Neural cell (in vitro differentiated cells): ENCODE measurements around the gene TNFSF12. TPM values are rescaled to one million over a fixed set of nuclear protein-coding genes. Genes with fewer than 3 reads are reported as not detected.

Experiments
- H2AFZ ChIP-seq: fragments of 200-600, 300-800 bp; sonication (generic), shearing (Covaris generic); 2 replicates; pipeline ENCODE4 v1.6.0; 2014; ENCODE audit warnings: low read depth, mild to moderate bottlenecking, antibody characterized with exemption, low read length, moderate library complexity
- H3F3A ChIP-seq: fragments of 200-600 bp; shearing (Covaris generic); 2 replicates; pipeline ENCODE4 v1.6.1; 2016; ENCODE audit warnings: mild to moderate bottlenecking, moderate library complexity, mixed read lengths, antibody characterized with exemption, low read length; ENCODE audit not compliant: insufficient read depth, poor library complexity, severe bottlenecking
- H3K27ac ChIP-seq: fragments of 200-600, 300-800 bp; sonication (generic), shearing (Covaris generic); 2 replicates; pipeline ENCODE4 v1.5.1; 2014; ENCODE audit warnings: mild to moderate bottlenecking, low read length, moderate library complexity
- H3K27me3 ChIP-seq: fragments of 300-800, 200-600 bp; sonication (generic), shearing (Covaris generic); 2 replicates; pipeline ENCODE4 v1.6.0; 2014; ENCODE audit warnings: mild to moderate bottlenecking, low read depth, low read length, moderate library complexity; ENCODE audit not compliant: insufficient read depth
- H3K36me3 ChIP-seq: fragments of 300-800, 200-600 bp; sonication (generic), shearing (Covaris generic); 2 replicates; pipeline ENCODE4 v1.5.1; 2014; ENCODE audit warnings: mild to moderate bottlenecking, antibody characterized with exemption, low read length, moderate library complexity; ENCODE audit not compliant: insufficient read depth
- H3K4me2 ChIP-seq: fragments of 300-800, 200-600 bp; sonication (generic), shearing (Covaris generic); 2 replicates; pipeline ENCODE4 v1.6.0; 2014; ENCODE audit warnings: mild to moderate bottlenecking, low read length
- H3K4me3 ChIP-seq: fragments of 300-800, 200-600 bp; sonication (generic), shearing (Covaris generic); 2 replicates; pipeline ENCODE4 v1.5.1; 2014; ENCODE audit warnings: mild to moderate bottlenecking, low read length, moderate library complexity
- H3K79me2 ChIP-seq: fragments of 200-600 bp; shearing (Covaris generic); replicated peaks from 2 replicates; pipeline ENCODE4 v1.6.0; 2014; ENCODE audit warnings: mild to moderate bottlenecking, low read length, moderate library complexity; ENCODE audit not compliant: insufficient read depth
- H3K9ac ChIP-seq: fragments of 300-800, 200-600 bp; sonication (generic), shearing (Covaris generic); 2 replicates; pipeline ENCODE4 v1.6.1; 2016; ENCODE audit warnings: mild to moderate bottlenecking, low read length, mixed read lengths
- H3K9me2 ChIP-seq: fragments of 200-600 bp; shearing (Covaris generic); 2 replicates; pipeline ENCODE4 v1.6.1; 2016; ENCODE audit warnings: mild to moderate bottlenecking, low read length, mixed read lengths; ENCODE audit not compliant: insufficient read depth
- H3K9me3 ChIP-seq: fragments of 200-600, 300-800 bp; sonication (generic), shearing (Covaris generic); 2 replicates; pipeline ENCODE4 v1.6.1; 2016; ENCODE audit warnings: mild to moderate bottlenecking, mixed run types, low read length, moderate library complexity, mixed read lengths
- H4K20me1 ChIP-seq: fragments of 200-600 bp; shearing (Covaris generic); 2 replicates; pipeline ENCODE4 v1.6.1; 2016; ENCODE audit warnings: mild to moderate bottlenecking, mixed run types; ENCODE audit not compliant: insufficient read depth
- CTCF ChIP-seq: fragments of 450-650 bp; IDR thresholded peaks from 2 replicates; pipeline ENCODE4 v1.5.1; 2014; ENCODE audit warnings: antibody characterized with exemption, mild to moderate bottlenecking, moderate library complexity; ENCODE audit not compliant: poor library complexity, severe bottlenecking
- EP300 ChIP-seq: fragments of 450-650 bp; conservative IDR thresholded peaks from 2 replicates; pipeline ENCODE4 v1.6.1; 2014; ENCODE audit warnings: antibody characterized with exemption, mild to moderate bottlenecking, moderate library complexity; ENCODE audit not compliant: poor library complexity, severe bottlenecking
- EZH2 ChIP-seq: fragments of 200-600, 300-800 bp; shearing (Covaris generic), sonication (generic); IDR thresholded peaks from 2 replicates; pipeline ENCODE4 v1.6.1; 2014; ENCODE audit warnings: antibody characterized with exemption, low read length, borderline replicate concordance, mild to moderate bottlenecking; ENCODE audit not compliant: insufficient read depth, poor library complexity, severe bottlenecking
- MXI1 ChIP-seq: fragments of 450-650 bp; conservative IDR thresholded peaks from 2 replicates; pipeline ENCODE4 v1.6.1; 2014; ENCODE audit warnings: antibody characterized with exemption, mild to moderate bottlenecking; ENCODE audit not compliant: poor library complexity, severe bottlenecking
- POLR2AphosphoS5 ChIP-seq: IDR thresholded peaks from 2 replicates; pipeline ENCODE4 v1.6.1; 2012
- RAD21 ChIP-seq: fragments of 450-650 bp; conservative IDR thresholded peaks from 2 replicates; pipeline ENCODE4 v1.6.1; 2014; ENCODE audit warnings: antibody characterized with exemption, mild to moderate bottlenecking, moderate library complexity
- REST ChIP-seq: IDR thresholded peaks from 2 replicates; pipeline ENCODE4 v1.6.1; 2012; ENCODE audit warnings: borderline replicate concordance
- SMC3 ChIP-seq: fragments of 450-650 bp; conservative IDR thresholded peaks from 2 replicates; pipeline ENCODE4 v1.6.1; 2014; ENCODE audit warnings: antibody characterized with exemption, mild to moderate bottlenecking, moderate library complexity; ENCODE audit not compliant: poor library complexity
- TAF1 ChIP-seq: IDR thresholded peaks from 2 replicates; pipeline ENCODE4 v1.6.1; 2012; ENCODE audit warnings: low read depth
- polyA plus RNA-seq: library from polyadenylated mRNA; depleted of rRNA; stranded (reverse); fragments of >200 nt; gene quantifications from 2 replicates; pipeline ENCODE4 v1.2.3, GENCODE V29; 2014

Gene TNFSF12
- polyA plus RNA-seq, 1 donor from 2014 or later, result not detected

- TF ChIP-seq TAF1 (no peak), SMC3 (no peak)
- Histone ChIP-seq H3K9ac (no peak overlapping the region), H3K27ac (no peak overlapping the region), H3K4me3 (no peak overlapping the region), H3K27me3 (no peaks in the 10 kb centered on the region), H3K9me3 (no peaks in the 10 kb centered on the region), H3K4me2 (no peak overlapping the region), H4K20me1 (no peaks in the 10 kb centered on the region), H3F3A (no peaks in the 10 kb centered on the region), H3K79me2 (no peaks in the 10 kb centered on the region), H3K36me3 (no peaks in the 10 kb centered on the region), H3K9me2 (no peaks in the 10 kb centered on the region), H2AFZ (no peak overlapping the region)
Observed at GRCh38 chr17:7512824-7513540, 35.9 kb upstream of the TNFSF12 start.

- no peak overlapping the region for H3K4me3 ChIP-seq
- no peaks in the 10 kb centered on the region for H3F3A ChIP-seq
- no peak overlapping the region for H3K9ac ChIP-seq
- no peaks in the 10 kb centered on the region for H3K27me3 ChIP-seq
- no peaks in the 10 kb centered on the region for H4K20me1 ChIP-seq
- H3K9me2 ChIP-seq, result no peaks in the 10 kb centered on the region
- H3K36me3 ChIP-seq, result no peaks in the 10 kb centered on the region
- no peaks in the 10 kb centered on the region for H3K79me2 ChIP-seq
- H3K27ac ChIP-seq, result no peak overlapping the region
- H3K4me2 ChIP-seq, result no peak overlapping the region
- H3K9me3 ChIP-seq, result no peaks in the 10 kb centered on the region
- TF ChIP-seq SMC3 (no peak), EZH2 (no peak), CTCF (no peak), REST (no peak), POLR2AphosphoS5 (no peak), RAD21 (no peak), EP300 (no peak), TAF1 (no peak), MXI1 (no peak)
- no peak overlapping the region for H2AFZ ChIP-seq
Observed at GRCh38 chr17:7513850-7514419, 34.9 kb upstream of the TNFSF12 start.
